GM12878 (cell line): ENCODE results near the gene SEPTIN1. TPM values are rescaled to one million over a fixed set of nuclear protein-coding genes. Genes with fewer than 3 reads are reported as not detected.

Source experiments
- ATF3 ChIP-seq: IDR thresholded peaks from 2 replicates; pipeline ENCODE4 v1.6.1; 2011; ENCODE audit warnings: low read depth, mild to moderate bottlenecking, low read length, moderate library complexity, borderline replicate concordance; ENCODE audit errors: extremely low read depth
- BCL11A ChIP-seq: IDR thresholded peaks from 2 replicates; pipeline ENCODE4 v1.6.1; 2011; ENCODE audit warnings: low read depth, low read length
- BHLHE40 ChIP-seq, 2 experiments: fragments of 450-650 bp in 1 of 2; IDR thresholded peaks; 2 replicates each; pipeline ENCODE4 v1.6.1; 2011 to 2017; ENCODE audit warnings: low read depth in 2 of 2, borderline replicate concordance in 1 of 2, improper control_type of control experiment in 1 of 2, low read length in 1 of 2, mild to moderate bottlenecking in 1 of 2
- CUX1 ChIP-seq: IDR thresholded peaks from 2 replicates; pipeline ENCODE4 v1.6.1; 2012; ENCODE audit warnings: improper control_type of control experiment, low read depth, low read length; ENCODE audit not compliant: insufficient replicate concordance
- FOXK2 ChIP-seq: fragments of 450-650 bp; IDR thresholded peaks from 2 replicates; pipeline ENCODE4 v1.6.1; 2017; ENCODE audit warnings: mild to moderate bottlenecking, moderate library complexity
- HDAC2 ChIP-seq: fragments of 200-600 bp; sonication (generic); IDR thresholded peaks from 2 replicates; pipeline ENCODE4 v1.6.1; 2017
- IKZF2 ChIP-seq, 2 experiments: fragments of 450-650 bp; IDR thresholded peaks; 2 replicates each; pipeline ENCODE4 v1.6.1; 2017; ENCODE audit warnings: mild to moderate bottlenecking in 2 of 2, moderate library complexity in 2 of 2
- KLF5 ChIP-seq: fragments of 450-650 bp; IDR thresholded peaks from 2 replicates; pipeline ENCODE4 v1.6.1; 2014; ENCODE audit warnings: mild to moderate bottlenecking; ENCODE audit not compliant: partially characterized antibody
- MTA2 ChIP-seq: fragments of 450-650 bp; IDR thresholded peaks from 2 replicates; pipeline ENCODE4 v1.6.1; 2016; ENCODE audit warnings: low read depth, mild to moderate bottlenecking, moderate library complexity
- NFIC ChIP-seq: IDR thresholded peaks from 2 replicates; pipeline ENCODE4 v1.6.1; 2012; ENCODE audit warnings: low read depth, mild to moderate bottlenecking, inconsistent platforms, low read length, moderate library complexity
- RAD51 ChIP-seq: fragments of 450-650 bp; IDR thresholded peaks from 2 replicates; pipeline ENCODE4 v1.6.1; 2016; ENCODE audit warnings: moderate library complexity, mild to moderate bottlenecking, inconsistent platforms
- RUNX3 ChIP-seq: IDR thresholded peaks from 2 replicates; pipeline ENCODE4 v1.6.1; 2012; ENCODE audit warnings: low read length, inconsistent platforms
- SIN3A ChIP-seq: IDR thresholded peaks from 2 replicates; pipeline ENCODE4 v1.6.1; 2012; ENCODE audit warnings: low read depth, low read length, improper control_type of control experiment
- SMAD1 ChIP-seq: fragments of 450-650 bp; IDR thresholded peaks from 2 replicates; pipeline ENCODE4 v1.6.1; 2018; ENCODE audit warnings: mild to moderate bottlenecking, low read depth; ENCODE audit not compliant: partially characterized antibody
- SREBF1 ChIP-seq: IDR thresholded peaks from 2 replicates; pipeline ENCODE4 v1.6.1; 2012; ENCODE audit warnings: mild to moderate bottlenecking, low read length
- polyA plus RNA-seq, 11 experiments: library from polyadenylated mRNA; depleted of rRNA in 4 of 11; unstranded in 6 of 11; stranded (reverse) in 5 of 11; fragments of >200 nt; fragmentation: Nextera tagmentation in 4 of 11; fragmentation: Illumina TruSeq in 1 of 11; extraction: Ambion mirVana in 4 of 11; extraction: Trizol in 1 of 11; gene quantifications; 1 replicate in 1 of 11; 2 replicates in 10 of 11; pipeline versions ENCODE4 v1.2.1 to v1.2.3, GENCODE V29; 2011 to 2016; ENCODE audit warnings: inconsistent platforms in 2 of 11, missing spikeins in 2 of 11, low read depth in 1 of 11
- total RNA-seq, 4 experiments: library from RNA; depleted of rRNA in 3 of 4; stranded (reverse); fragments of >200 nt in 3 of 4; fragmentation: Illumina TruSeq in 1 of 4; extraction: Trizol in 1 of 4; gene quantifications; 2 replicates each; pipeline versions ENCODE4 v1.2.1 to v1.2.3, GENCODE V29; 2013 to 2021

The SEPTIN1 gene
- total and polyA plus RNA-seq, 10 of the 15 experiments (the other 5 are each of a cell fraction or from before 2014, with no cell fraction given), result 2.8 to 153 (median 94.1) TPM

GRCh38 chr16:30349675-30350074 lies 32.7 kb downstream of the SEPTIN1 start (continued):
- no peak for TF ChIP-seq RAD51
- peak; percentile 71 for TF ChIP-seq RUNX3
- peak; percentile 36; the same call in 1 of the 2 replicates for TF ChIP-seq NFIC
- TF ChIP-seq BHLHE40 (IDR thresholded peaks at IDR 0.05; ENCODE audit: borderline replicate concordance in 1 of 2, low read depth in 2 of 2, low read length in 1 of 2), result peak; percentile 53 to 83; a peak in 2 of 4 replicates
- no peak for TF ChIP-seq ATF3
- peak; percentile 29; the same call in 1 of the 2 replicates for TF ChIP-seq MTA2
- TF ChIP-seq BCL11A, result no peak
- TF ChIP-seq SIN3A, result no peak
- TF ChIP-seq SREBF1, result no peak
- TF ChIP-seq HDAC2, result no peak
- TF ChIP-seq CUX1, result no peak
- TF ChIP-seq SMAD1, result no peak
- TF ChIP-seq FOXK2, result no peak
- TF ChIP-seq IKZF2 (IDR thresholded peaks at IDR 0.05), result peak; percentile 16 to 20; a peak in 2 of 4 replicates
- TF ChIP-seq KLF5, result no peak
